Occipital lobe (tissue), 2 donors: ENCODE measurements around the gene SFI1. TPM values are rescaled to one million over a fixed set of nuclear protein-coding genes. Genes with fewer than 3 reads are reported as not detected.
A peak's percentile ranks its signal among the peaks of the same experiment; 100 is the strongest.
"Not testable (repeated sequence)": the region's sequence is repeated elsewhere in the genome, so short reads cannot be mapped to it uniquely, and the experiment has no call there.

Experiments used
- DNase-seq: peaks from one replicate; lab custom pipeline; 2025; lab: John Stamatoyannopoulos, UW
- total RNA-seq: library from RNA; depleted of rRNA; stranded (reverse); fragments of >200 nt; gene quantifications from one replicate; pipeline ENCODE4 v1.2.3, GENCODE V29; 2014

The SFI1 gene
- total RNA-seq, result 15.1 TPM

GRCh38 chr22:31496007-31496734 is at the start of gene SFI1:
Gene SFI1 (plus strand): TSS chr22:31496536. CDS start chr22:31508285, 11,749 bp downstream.
- peak; percentile 94 for DNase-seq

- DNase-seq, result no peak
Observed at GRCh38 chr22:31446767-31447166, 49.6 kb upstream of the SFI1 start.

- DNase-seq, result no peak
Observed at GRCh38 chr22:31447337-31447736, 49.0 kb upstream of the SFI1 start.

- DNase-seq, result no peak
Observed at GRCh38 chr22:31448382-31448781, 48.0 kb upstream of the SFI1 start.

- DNase-seq, result no peak
Observed at GRCh38 chr22:31449506-31449905, 46.8 kb upstream of the SFI1 start.

GRCh38 chr22:31451709-31452571 is 44.4 kb upstream of the SFI1 start:
- DNase-seq, result no peak

GRCh38 chr22:31461699-31462098 is 34.6 kb upstream of the SFI1 start:
- DNase-seq, result no peak

GRCh38 chr22:31465307-31465706 is 31.0 kb upstream of the SFI1 start:
- no peak for DNase-seq

- DNase-seq, result no peak
Observed at GRCh38 chr22:31474743-31475142, 21.6 kb upstream of the SFI1 start.

GRCh38 chr22:31475800-31476199 is 20.5 kb upstream of the SFI1 start:
- DNase-seq, result no peak

GRCh38 chr22:31477329-31477728 is 19.0 kb upstream of the SFI1 start:
- DNase-seq, result no peak

GRCh38 chr22:31481129-31481528 is 15.2 kb upstream of the SFI1 start:
- DNase-seq, result no peak

GRCh38 chr22:31482470-31482869 is 13.9 kb upstream of the SFI1 start:
- not testable (repeated sequence) for DNase-seq

GRCh38 chr22:31486369-31486768 is 10.0 kb upstream of the SFI1 start:
- not testable (repeated sequence) for DNase-seq

GRCh38 chr22:31486951-31487350 is 9.4 kb upstream of the SFI1 start:
- no peak for DNase-seq

GRCh38 chr22:31488346-31488883 is 7.9 kb upstream of the SFI1 start:
- no peak for DNase-seq

GRCh38 chr22:31488988-31489617 is 7.2 kb upstream of the SFI1 start:
- no peak for DNase-seq

GRCh38 chr22:31489632-31490495 is 6.5 kb upstream of the SFI1 start, which contains the start of gene EIF4ENIF1:
Gene EIF4ENIF1 (minus strand): TSS chr22:31489842. CDS start chr22:31488718, 1,124 bp downstream.
- peak; percentile 84 for DNase-seq

GRCh38 chr22:31490496-31490925 is 5.8 kb upstream of the SFI1 start:
- peak; percentile 40 for DNase-seq

GRCh38 chr22:31491218-31491962 is 4.9 kb upstream of the SFI1 start:
- no peak for DNase-seq
